Fibroblast of mammary gland (primary cell): Measurements from ENCODE around the gene HMCN1.

Source experiments
- DNase-seq: peaks from one replicate; pipeline ENCODE4 v3.0.0-alpha.2; 2010; ENCODE audit warnings: low read depth
- H3K4me3 ChIP-seq: 2 replicates; pipeline ENCODE4 v1.5.1; 2011; ENCODE audit warnings: low read depth, mild to moderate bottlenecking, low read length, moderate library complexity; ENCODE audit not compliant: control insufficient read depth
- CTCF ChIP-seq: conservative IDR thresholded peaks from 2 replicates; pipeline ENCODE4 v1.5.1; 2011; ENCODE audit warnings: low read depth, low read length, inconsistent platforms; ENCODE audit not compliant: control insufficient read depth, insufficient read depth

The HMCN1 gene

DNA sequence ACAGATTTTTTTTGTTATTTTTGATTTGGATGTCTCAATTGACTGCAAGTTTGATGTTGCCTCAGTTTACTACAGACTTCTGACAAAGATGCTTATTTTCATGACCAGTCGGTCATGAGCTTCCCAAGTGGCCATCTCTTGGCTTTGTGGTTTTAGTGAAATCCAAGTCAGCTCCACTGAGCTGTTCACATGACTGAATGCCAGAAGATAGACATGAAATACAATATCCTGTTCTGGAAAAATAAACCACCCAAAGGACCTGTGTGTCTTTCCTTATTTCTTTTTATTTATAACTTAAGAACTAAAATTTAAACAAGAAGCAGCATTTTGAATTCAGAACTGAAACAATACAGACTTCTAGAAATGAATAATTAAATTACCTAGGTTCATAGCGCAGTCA is 89.3 kb downstream of the HMCN1 start:
- DNase-seq: peak; percentile 79
- no peak for TF ChIP-seq CTCF
- H3K4me3 ChIP-seq: no peak overlapping the region

- TF ChIP-seq CTCF: no peak
- no peak overlapping the region for H3K4me3 ChIP-seq
- DNase-seq: peak; percentile 30
Measured at GRCh38 chr1:185824106-185824505, 89.9 kb downstream of the HMCN1 start.

- peak; percentile 29 for DNase-seq
- TF ChIP-seq CTCF: no peak
- no peak overlapping the region for H3K4me3 ChIP-seq
Measured at GRCh38 chr1:185825556-185825955, 91.4 kb downstream of the HMCN1 start.

DNA sequence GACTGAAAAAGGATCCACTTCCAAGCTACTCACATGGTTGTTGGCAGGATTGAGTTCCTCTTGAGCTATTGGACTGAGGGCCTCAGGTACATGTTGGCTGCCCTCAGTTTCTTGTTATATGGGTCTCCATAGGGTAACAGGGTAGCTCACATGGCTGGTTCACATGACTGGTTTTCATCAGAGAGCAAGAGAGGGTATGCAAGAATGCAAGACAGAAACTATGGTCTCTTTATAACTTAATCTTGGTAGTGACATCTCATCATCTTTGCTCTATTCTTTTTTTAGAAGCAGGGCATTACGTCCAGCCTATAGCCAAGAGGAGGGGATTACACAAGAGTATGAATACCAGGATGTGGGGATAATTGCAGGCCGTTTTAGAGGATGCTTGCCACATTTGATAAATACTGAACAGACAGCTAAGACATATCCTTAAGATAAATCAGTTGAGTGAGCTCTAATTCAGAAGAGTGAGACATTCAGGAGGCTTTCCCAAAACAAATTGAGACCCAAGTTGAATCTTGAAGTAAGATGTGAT is 100.2 kb downstream of the HMCN1 start:
- no peak for TF ChIP-seq CTCF
- no peak overlapping the region for H3K4me3 ChIP-seq
- DNase-seq: no peak

GRCh38 chr1:185835191-185835590 is 101.0 kb downstream of the HMCN1 start:
- TF ChIP-seq CTCF: no peak
- DNase-seq: no peak
- H3K4me3 ChIP-seq: no peak overlapping the region

- TF ChIP-seq CTCF: no peak
- peak; percentile 25 for DNase-seq
- H3K4me3 ChIP-seq: no peak overlapping the region
Measured at GRCh38 chr1:185837711-185838110, 103.5 kb downstream of the HMCN1 start.

DNA sequence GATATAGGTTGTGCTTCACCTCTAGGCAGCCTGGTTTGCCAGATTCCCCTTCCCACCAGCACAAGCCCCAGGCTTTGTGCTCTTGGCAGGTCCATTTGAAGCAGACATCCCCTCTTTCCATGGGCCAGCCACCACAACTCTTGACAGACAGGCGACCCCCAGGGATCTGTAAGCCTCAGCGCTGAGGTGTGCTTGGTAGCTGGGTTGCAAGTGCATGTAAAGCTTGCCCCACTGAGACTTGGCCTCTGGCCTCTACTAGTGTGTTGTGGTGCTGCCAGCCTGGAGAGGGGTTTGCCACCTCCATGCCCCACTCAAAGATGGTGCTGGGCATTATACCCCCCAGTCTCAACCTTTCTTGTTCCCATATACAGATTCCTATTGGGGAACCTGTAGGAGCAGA is 103.9 kb downstream of the HMCN1 start:
- no peak for TF ChIP-seq CTCF
- no peak for DNase-seq
- no peak overlapping the region for H3K4me3 ChIP-seq
